Progenitor cell of endocrine pancreas (in vitro differentiated cells): ENCODE measurements around the gene LHFPL2. TPM values are rescaled to one million over a fixed set of nuclear protein-coding genes. Genes with fewer than 3 reads are reported as not detected.

Source experiments
- DNase-seq: peaks from one replicate; pipeline ENCODE4 v3.0.0; 2021; ENCODE audit warnings: low spot score; ENCODE audit not compliant: unreplicated experiment
- H3K27ac Mint-ChIP-seq: 2 replicates; pipeline ENCODE4 v1.8.0; 2021; ENCODE audit warnings: mild to moderate bottlenecking, moderate library complexity, mixed read lengths
- H3K27me3 Mint-ChIP-seq: 2 replicates; pipeline ENCODE4 v1.8.0; 2021; ENCODE audit warnings: mixed read lengths
- H3K36me3 Mint-ChIP-seq: 2 replicates; pipeline ENCODE4 v1.8.0; 2022; ENCODE audit warnings: mixed read lengths; ENCODE audit not compliant: insufficient read depth
- H3K4me1 Mint-ChIP-seq: 2 replicates; pipeline ENCODE4 v1.8.0; 2021; ENCODE audit warnings: low read depth, mixed read lengths
- H3K4me3 Mint-ChIP-seq: 2 replicates; pipeline ENCODE4 v1.8.0; 2021; ENCODE audit warnings: low read depth, mild to moderate bottlenecking, moderate library complexity, mixed read lengths
- H3K9me3 Mint-ChIP-seq: 2 replicates; pipeline ENCODE4 v1.8.0; 2021; ENCODE audit warnings: low read depth, mixed read lengths
- CTCF ChIP-seq: fragments of 200-600 bp; sonication (generic); IDR thresholded peaks from one replicate; pipeline ENCODE4 v1.5.0; 2021; ENCODE audit warnings: antibody characterized with exemption, mild to moderate bottlenecking; ENCODE audit not compliant: unreplicated experiment
- total RNA-seq: library from RNA; stranded (reverse); gene quantifications from 2 replicates; pipeline ENCODE4 v1.2.1, GENCODE V29; 2021

LHFPL2 gene
- total RNA-seq, 1 donor from 2014 or later: 15.0 TPM

- H3K27ac Mint-ChIP-seq: no peak overlapping the region
- DNase-seq: no peak
- TF ChIP-seq CTCF: no peak
- H3K36me3 Mint-ChIP-seq: peaks cover 24% of the 10 kb centered on the region
- H3K9me3 Mint-ChIP-seq: no peaks in the 10 kb centered on the region
- no peak overlapping the region for H3K4me3 Mint-ChIP-seq
- peaks cover 8% of the 10 kb centered on the region for H3K27me3 Mint-ChIP-seq
- peaks cover 30% of the 10 kb centered on the region for H3K4me1 Mint-ChIP-seq
Measured at GRCh38 chr5:78629624-78630023, 18.9 kb downstream of the LHFPL2 start.

- peaks cover 24% of the 10 kb centered on the region for H3K36me3 Mint-ChIP-seq
- no peak overlapping the region for H3K4me3 Mint-ChIP-seq
- TF ChIP-seq CTCF: no peak
- no peak overlapping the region for H3K27ac Mint-ChIP-seq
- H3K4me1 Mint-ChIP-seq: peaks cover 41% of the 10 kb centered on the region
- no peaks in the 10 kb centered on the region for H3K9me3 Mint-ChIP-seq
- H3K27me3 Mint-ChIP-seq: peaks cover 8% of the 10 kb centered on the region
- no peak for DNase-seq
Measured at GRCh38 chr5:78628270-78628992, 20.1 kb downstream of the LHFPL2 start.

- Mint-ChIP-seq H3K4me1 (peaks cover 46% of the 10 kb centered on the region), H3K9me3 (no peaks in the 10 kb centered on the region), H3K36me3 (peaks cover 24% of the 10 kb centered on the region), H3K27ac (no peak overlapping the region), H3K27me3 (peaks cover 8% of the 10 kb centered on the region), H3K4me3 (no peak overlapping the region)
- TF ChIP-seq CTCF: no peak
- DNase-seq: no peak
Measured at GRCh38 chr5:78627766-78628165, 20.8 kb downstream of the LHFPL2 start.

GRCh38 chr5:78627175-78627574, 21.4 kb downstream of the LHFPL2 start:
- H3K27ac Mint-ChIP-seq: peak overlapping the region; percentile 29
- peaks cover 52% of the 10 kb centered on the region for H3K4me1 Mint-ChIP-seq
- peaks cover 8% of the 10 kb centered on the region for H3K27me3 Mint-ChIP-seq
- no peaks in the 10 kb centered on the region for H3K9me3 Mint-ChIP-seq
- peak; percentile 26 for TF ChIP-seq CTCF
- H3K4me3 Mint-ChIP-seq: no peak overlapping the region
- DNase-seq: no peak
- H3K36me3 Mint-ChIP-seq: peaks cover 24% of the 10 kb centered on the region

- Mint-ChIP-seq H3K27ac (no peak overlapping the region), H3K36me3 (peaks cover 20% of the 10 kb centered on the region), H3K27me3 (peaks cover 8% of the 10 kb centered on the region), H3K4me1 (peaks cover 53% of the 10 kb centered on the region), H3K9me3 (no peaks in the 10 kb centered on the region), H3K4me3 (no peak overlapping the region)
- TF ChIP-seq CTCF: no peak
- no peak for DNase-seq
Measured at GRCh38 chr5:78626009-78626571, 22.5 kb downstream of the LHFPL2 start.
